ENCODE results near the gene ZMYND10.

ZMYND10 gene

DNA sequence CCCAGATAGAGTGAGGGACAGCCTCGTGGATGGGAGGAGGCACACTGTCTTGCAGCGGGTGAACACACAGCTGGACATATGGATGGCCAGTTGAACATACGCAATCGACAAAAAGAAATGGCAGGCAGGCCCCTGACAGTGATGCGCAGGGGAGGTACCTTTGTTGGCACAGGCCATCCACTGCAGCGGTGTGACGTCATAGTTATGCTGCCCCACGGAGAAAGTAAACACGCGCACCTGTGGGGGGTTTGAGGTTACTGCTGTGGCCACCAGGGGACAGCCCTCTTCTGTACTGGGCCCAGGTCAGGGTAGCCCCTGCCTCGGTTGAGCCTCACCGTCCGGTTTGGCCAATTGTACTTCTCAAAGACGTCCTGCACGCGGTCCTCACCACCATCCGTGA lies 33.2 kb upstream of the ZMYND10 start:
- peak overlapping the region; percentile 57 to 70 for H3K27ac Mint-ChIP-seq
- peaks cover 3% of the 10 kb centered on the region for H3K36me3 Mint-ChIP-seq (ENCODE audit: insufficient read depth)
- H3K4me3 Mint-ChIP-seq: no peak overlapping the region
- H3K27me3 Mint-ChIP-seq: no peaks in the 10 kb centered on the region
- no peaks in the 10 kb centered on the region for H3K9me3 Mint-ChIP-seq
- ATAC-seq (replicated peaks) (no peak), DNase-seq (no peak)
- peaks cover 0 to 4% of the 10 kb centered on the region in 2 donors for H3K4me1 Mint-ChIP-seq (ENCODE audit: low read depth in 2 of 2)

GRCh38 chr3:50378024-50378423 lies 32.5 kb upstream of the ZMYND10 start:
- H3K4me3 Mint-ChIP-seq: no peak overlapping the region
- no peaks in the 10 kb centered on the region for H3K9me3 Mint-ChIP-seq
- H3K27ac Mint-ChIP-seq: peak overlapping the region; percentile 57 to 70

DNA sequence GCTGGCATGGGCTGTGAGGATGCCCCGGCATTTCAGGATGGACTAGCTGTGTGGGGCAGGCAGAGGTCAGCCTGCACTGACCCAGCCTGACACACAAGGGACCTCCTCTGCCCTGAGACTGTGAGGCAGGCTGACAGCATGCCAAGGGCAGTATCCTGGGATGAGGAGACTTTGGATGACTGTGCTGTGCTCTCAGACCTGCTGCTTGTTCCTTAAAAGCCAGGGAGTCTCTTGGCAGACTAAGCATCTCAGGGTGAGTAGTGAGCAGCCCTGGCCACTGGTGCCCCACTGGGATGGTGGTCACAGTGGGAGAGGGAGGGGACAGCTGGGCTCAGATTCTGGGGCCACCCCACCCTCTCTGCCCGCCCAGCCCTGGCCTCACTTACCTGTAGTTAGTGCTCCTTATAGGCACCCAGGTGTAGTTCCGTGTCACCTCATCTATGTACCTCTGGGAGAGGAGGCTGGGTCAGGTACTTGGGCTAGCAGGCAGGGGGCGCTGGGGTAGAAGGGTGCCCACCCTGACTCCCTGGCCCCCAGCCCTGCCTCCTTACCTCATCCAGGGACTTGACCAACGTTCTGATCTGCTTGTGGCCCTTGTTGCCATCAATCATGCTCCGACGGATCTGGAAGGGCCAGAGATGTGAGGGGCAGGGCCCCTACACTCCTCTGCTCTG lies 29.9 kb upstream of the ZMYND10 start:
- no peaks in the 10 kb centered on the region for H3K9me3 Mint-ChIP-seq
- peaks cover 7% of the 10 kb centered on the region for H3K36me3 Mint-ChIP-seq (ENCODE audit: insufficient read depth)
- no peak for DNase-seq
- H3K27ac Mint-ChIP-seq: no peak overlapping the region
- no peak overlapping the region for H3K4me3 Mint-ChIP-seq
- peaks cover 4 to 16% of the 10 kb centered on the region in 2 donors for H3K4me1 Mint-ChIP-seq (ENCODE audit: low read depth in 2 of 2)
- no peaks in the 10 kb centered on the region for H3K27me3 Mint-ChIP-seq
- ATAC-seq (replicated peaks): no peak

More at GRCh38 chr3:50378024-50378423, 32.5 kb upstream of the ZMYND10 start:
- no peaks in the 10 kb centered on the region for H3K27me3 Mint-ChIP-seq
- peaks cover 2 to 11% of the 10 kb centered on the region in 2 donors for H3K4me1 Mint-ChIP-seq (ENCODE audit: low read depth in 2 of 2)
- H3K36me3 Mint-ChIP-seq (ENCODE audit: insufficient read depth): peaks cover 3% of the 10 kb centered on the region
- ATAC-seq (replicated peaks): no peak
- no peak for DNase-seq

- H3K36me3 Mint-ChIP-seq (ENCODE audit: insufficient read depth): peaks cover 7% of the 10 kb centered on the region
- ATAC-seq (replicated peaks) (no peak), DNase-seq (no peak)
- no peaks in the 10 kb centered on the region for H3K27me3 Mint-ChIP-seq
- H3K9me3 Mint-ChIP-seq: no peaks in the 10 kb centered on the region
- no peak overlapping the region for H3K4me3 Mint-ChIP-seq
- H3K27ac Mint-ChIP-seq: no peak overlapping the region
- peaks cover 4 to 16% of the 10 kb centered on the region in 2 donors for H3K4me1 Mint-ChIP-seq (ENCODE audit: low read depth in 2 of 2)
These were observed 29.1 kb upstream of the ZMYND10 start for GRCh38 chr3:50374363-50375257.

GRCh38 chr3:50373146-50374051 lies 27.9 kb upstream of the ZMYND10 start:
- ATAC-seq (replicated peaks) (no peak), DNase-seq (no peak)
- Mint-ChIP-seq H3K4me3 (no peak overlapping the region), H3K9me3 (no peaks in the 10 kb centered on the region), H3K27ac (peak overlapping the region; percentile 30 to 44), H3K4me1 (ENCODE audit: low read depth in 2 of 2) (peaks cover 10 to 18% of the 10 kb centered on the region in 2 donors), H3K27me3 (no peaks in the 10 kb centered on the region), H3K36me3 (ENCODE audit: insufficient read depth) (peaks cover 9% of the 10 kb centered on the region)

DNA sequence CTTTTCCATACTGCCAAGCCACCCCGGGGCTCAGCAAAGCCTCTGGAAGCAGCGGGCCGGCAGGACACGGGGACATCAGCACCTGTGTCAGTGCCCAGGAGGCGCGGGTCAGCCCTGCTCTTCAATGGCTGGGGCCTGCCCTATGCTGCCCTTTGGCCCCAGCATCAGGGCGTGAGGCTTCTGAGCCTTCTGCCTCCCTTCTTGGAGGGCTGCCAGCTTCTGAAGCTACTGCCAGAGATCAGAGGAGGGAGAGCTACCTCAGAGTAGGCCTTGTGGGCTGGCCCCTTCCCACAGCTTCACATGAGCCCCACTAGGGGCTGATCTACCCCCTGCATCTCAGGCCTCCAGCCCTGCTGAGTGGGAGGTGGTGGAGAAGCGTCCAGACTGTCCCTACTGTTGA lies 26.8 kb upstream of the ZMYND10 start:
- Mint-ChIP-seq H3K4me3 (no peak overlapping the region), H3K27ac (peak overlapping the region in 1 of 2 donors; percentile 15), H3K9me3 (no peaks in the 10 kb centered on the region), H3K27me3 (no peaks in the 10 kb centered on the region), H3K4me1 (ENCODE audit: low read depth in 2 of 2) (peaks cover 12 to 19% of the 10 kb centered on the region in 2 donors), H3K36me3 (ENCODE audit: insufficient read depth) (peaks cover 6% of the 10 kb centered on the region)
- ATAC-seq (replicated peaks) (no peak), DNase-seq (no peak)

DNA sequence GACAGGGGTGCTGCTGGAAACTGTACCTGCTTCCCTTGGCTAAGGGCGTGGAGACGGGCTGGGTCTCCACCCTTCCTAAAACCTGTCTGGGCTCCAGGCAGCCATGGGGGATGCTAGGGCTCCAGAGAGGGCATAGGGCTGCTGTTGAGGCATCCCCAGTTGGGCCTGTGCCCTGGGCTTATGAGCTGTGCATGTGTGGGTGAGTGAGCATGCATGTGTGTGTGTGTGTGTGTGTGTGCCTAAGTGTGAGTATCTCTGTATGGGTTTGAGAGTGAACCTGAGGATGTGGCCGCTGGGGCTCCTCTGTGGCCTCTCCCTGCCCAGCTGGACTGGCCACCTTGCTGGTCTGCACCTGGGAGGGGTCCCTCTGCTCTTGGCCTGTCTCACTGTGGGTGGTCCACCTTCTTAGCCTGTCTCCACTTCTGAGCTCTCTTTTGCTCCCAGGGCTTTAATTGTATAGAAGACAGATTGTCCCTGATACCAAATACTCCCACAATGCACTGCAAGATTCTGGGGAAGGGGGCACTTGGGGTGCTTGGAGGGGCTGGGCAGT lies 25.7 kb upstream of the ZMYND10 start:
- H3K36me3 Mint-ChIP-seq (ENCODE audit: insufficient read depth): peaks cover 6% of the 10 kb centered on the region
- no peaks in the 10 kb centered on the region for H3K27me3 Mint-ChIP-seq
- H3K4me3 Mint-ChIP-seq: no peak overlapping the region
- no peak for DNase-seq
- H3K9me3 Mint-ChIP-seq: no peaks in the 10 kb centered on the region
- H3K4me1 Mint-ChIP-seq (ENCODE audit: low read depth in 2 of 2): peaks cover 16 to 22% of the 10 kb centered on the region in 2 donors
- peak overlapping the region in 1 of 2 donors; percentile 51 for H3K27ac Mint-ChIP-seq
- ATAC-seq (replicated peaks): no peak

DNA sequence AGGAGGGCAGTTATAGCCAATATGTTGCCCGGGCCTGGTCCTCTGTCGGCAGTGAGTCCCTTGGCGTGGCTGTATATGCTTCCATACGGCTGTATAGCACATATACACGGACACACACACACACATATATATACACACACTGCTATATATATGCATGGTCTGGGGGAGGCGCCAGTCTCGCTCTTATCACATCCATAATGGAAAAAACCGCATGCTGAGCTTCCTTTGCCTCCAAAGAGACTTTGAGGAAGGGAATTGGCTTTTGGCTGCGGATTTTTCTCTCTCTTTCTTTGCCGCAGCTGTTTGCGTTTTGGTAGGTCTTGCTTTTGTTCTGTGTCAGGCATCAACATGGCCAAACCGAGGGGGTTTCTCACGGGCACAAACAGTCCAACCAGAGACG lies 25.1 kb upstream of the ZMYND10 start:
- ATAC-seq (replicated peaks) (no peak), DNase-seq (no peak)
- Mint-ChIP-seq H3K4me3 (no peak overlapping the region), H3K4me1 (ENCODE audit: low read depth in 2 of 2) (peaks cover 23 to 28% of the 10 kb centered on the region in 2 donors), H3K27ac (peak overlapping the region in 1 of 2 donors; percentile 51), H3K9me3 (no peaks in the 10 kb centered on the region), H3K27me3 (no peaks in the 10 kb centered on the region), H3K36me3 (ENCODE audit: insufficient read depth) (peaks cover 11% of the 10 kb centered on the region)

DNA sequence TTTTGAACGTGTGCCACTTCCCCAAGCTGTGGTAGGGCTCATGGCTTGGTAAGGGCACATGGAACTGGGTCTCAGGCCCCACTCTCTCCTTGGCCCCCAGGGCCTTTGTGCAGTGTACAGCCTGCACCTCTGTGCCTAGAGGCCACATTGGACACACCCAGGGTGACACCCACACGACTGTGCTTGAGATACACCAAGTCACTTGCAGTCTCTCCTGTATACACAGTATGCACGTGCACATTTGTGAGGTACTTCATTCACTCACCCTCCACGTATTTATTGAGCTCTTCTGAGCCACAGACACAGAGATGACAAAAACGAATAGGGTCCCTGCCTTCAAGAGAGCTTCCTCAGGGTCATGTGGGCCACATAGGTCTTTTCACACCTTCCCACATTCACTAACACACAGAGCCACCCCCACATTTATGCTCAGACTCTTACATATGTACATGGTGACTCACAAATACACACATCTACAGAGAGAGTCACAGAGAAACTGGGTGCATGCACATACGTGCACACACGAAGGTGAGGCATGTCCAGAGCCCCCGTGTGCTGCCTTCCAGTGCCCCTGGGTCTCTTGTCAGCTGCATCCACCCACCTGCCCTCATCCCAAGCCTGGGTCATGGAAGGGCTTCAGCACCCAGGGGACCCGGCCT lies 23.6 kb upstream of the ZMYND10 start:
- H3K27ac Mint-ChIP-seq: peak overlapping the region in 1 of 2 donors; percentile 9
- DNase-seq (no peak), ATAC-seq (replicated peaks) (no peak)
- H3K4me1 Mint-ChIP-seq (ENCODE audit: low read depth in 2 of 2): peaks cover 31 to 32% of the 10 kb centered on the region in 2 donors
- no peaks in the 10 kb centered on the region for H3K27me3 Mint-ChIP-seq
- no peak overlapping the region for H3K4me3 Mint-ChIP-seq
- peaks cover 19% of the 10 kb centered on the region for H3K36me3 Mint-ChIP-seq (ENCODE audit: insufficient read depth)
- H3K9me3 Mint-ChIP-seq: no peaks in the 10 kb centered on the region

DNA sequence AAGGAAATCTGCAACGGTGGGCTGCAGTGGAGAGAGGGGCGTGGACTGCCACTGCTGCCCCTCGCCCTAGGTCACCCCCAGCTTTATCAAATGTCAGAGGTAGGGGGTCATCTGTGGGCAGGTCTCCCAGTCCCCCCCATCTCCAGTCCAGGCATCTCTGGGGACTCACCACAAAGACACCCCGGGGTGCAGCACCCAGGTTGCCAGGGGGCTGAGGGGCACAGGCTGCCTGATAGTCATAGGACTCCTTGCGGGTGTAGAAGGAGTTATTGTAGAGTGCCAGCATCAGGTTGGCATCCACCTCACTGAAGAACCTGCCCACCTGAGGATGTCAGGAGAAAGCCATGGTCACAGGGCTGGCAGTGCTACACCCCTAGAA lies 20.3 kb upstream of the ZMYND10 start:
- no peak for DNase-seq
- Mint-ChIP-seq H3K27me3 (no peaks in the 10 kb centered on the region), H3K4me1 (ENCODE audit: low read depth in 2 of 2) (peaks cover 20 to 29% of the 10 kb centered on the region in 2 donors), H3K27ac (peak overlapping the region; percentile 95), H3K36me3 (ENCODE audit: insufficient read depth) (peaks cover 19% of the 10 kb centered on the region), H3K4me3 (peak overlapping the region; percentile 87 to 90), H3K9me3 (no peaks in the 10 kb centered on the region)
- no peak for ATAC-seq (replicated peaks)

- no peaks in the 10 kb centered on the region for H3K27me3 Mint-ChIP-seq
- H3K4me3 Mint-ChIP-seq: peak overlapping the region; percentile 87 to 90
- DNase-seq (peak; percentile 90 to 95 (median 91)), ATAC-seq (replicated peaks) (peak; percentile 97)
- peaks cover 20 to 29% of the 10 kb centered on the region in 2 donors for H3K4me1 Mint-ChIP-seq (ENCODE audit: low read depth in 2 of 2)
- peaks cover 19% of the 10 kb centered on the region for H3K36me3 Mint-ChIP-seq (ENCODE audit: insufficient read depth)
- no peaks in the 10 kb centered on the region for H3K9me3 Mint-ChIP-seq
- H3K27ac Mint-ChIP-seq: peak overlapping the region; percentile 95
These were observed 19.7 kb upstream of the ZMYND10 start for GRCh38 chr3:50365080-50365841.

- H3K4me3 Mint-ChIP-seq: peak overlapping the region; percentile 87 to 90
- H3K4me1 Mint-ChIP-seq (ENCODE audit: low read depth in 2 of 2): peaks cover 22 to 32% of the 10 kb centered on the region in 2 donors
- DNase-seq: no peak
- peak overlapping the region; percentile 95 for H3K27ac Mint-ChIP-seq
- no peaks in the 10 kb centered on the region for H3K27me3 Mint-ChIP-seq
- H3K9me3 Mint-ChIP-seq: no peaks in the 10 kb centered on the region
- peaks cover 19% of the 10 kb centered on the region for H3K36me3 Mint-ChIP-seq (ENCODE audit: insufficient read depth)
- ATAC-seq (replicated peaks): peak; percentile 18
These were observed 19.1 kb upstream of the ZMYND10 start for GRCh38 chr3:50364573-50365079.
